ENCODE data around the gene ZNF672.
"Not testable (repeated sequence)": the region's sequence is repeated elsewhere in the genome, so short reads cannot be mapped to it uniquely, and the experiment has no call there.

ZNF672 gene

GRCh38 chr1:248813546-248813945, 24.5 kb upstream of the ZNF672 start:
- no peak for DNase-seq

GRCh38 chr1:248814351-248814750, 23.7 kb upstream of the ZNF672 start:
- DNase-seq = no peak

GRCh38 chr1:248815407-248816034, 22.5 kb upstream of the ZNF672 start:
- DNase-seq = no peak

GRCh38 chr1:248816042-248816851, 21.8 kb upstream of the ZNF672 start:
- DNase-seq = no peak

GRCh38 chr1:248817065-248817464, 21.0 kb upstream of the ZNF672 start:
- DNase-seq = peak; percentile 34

GRCh38 chr1:248818505-248819374, 19.3 kb upstream of the ZNF672 start:
- no peak for DNase-seq

GRCh38 chr1:248820041-248820585, 17.9 kb upstream of the ZNF672 start:
- no peak for DNase-seq

GRCh38 chr1:248821101-248821500, 16.9 kb upstream of the ZNF672 start:
- no peak for DNase-seq

GRCh38 chr1:248821641-248822040, 16.4 kb upstream of the ZNF672 start:
- DNase-seq = no peak

GRCh38 chr1:248822148-248823032, 15.6 kb upstream of the ZNF672 start:
- DNase-seq = no peak

- no peak for DNase-seq
Measured at GRCh38 chr1:248823517-248824001, 14.5 kb upstream of the ZNF672 start.

- no peak for DNase-seq
Measured at GRCh38 chr1:248824301-248824700, 13.7 kb upstream of the ZNF672 start.

GRCh38 chr1:248824701-248825100, 13.3 kb upstream of the ZNF672 start:
- DNase-seq = peak; percentile 5

- DNase-seq = no peak
Measured at GRCh38 chr1:248825136-248825535, 12.9 kb upstream of the ZNF672 start.

GRCh38 chr1:248825573-248825908, 12.5 kb upstream of the ZNF672 start:
- DNase-seq = no peak

GRCh38 chr1:248825909-248826760, 11.9 kb upstream of the ZNF672 start, which contains the start of gene SH3BP5L:
Gene SH3BP5L, minus strand, starts transcription at chr1:248825915. Its CDS starts 980 bp downstream, at chr1:248824935.
- DNase-seq = peak; percentile 92

GRCh38 chr1:248828845-248829244, 9.2 kb upstream of the ZNF672 start:
- DNase-seq = no peak

GRCh38 chr1:248830718-248831017, 7.4 kb upstream of the ZNF672 start:
- not testable (repeated sequence) for DNase-seq

GRCh38 chr1:248831842-248832241, 6.2 kb upstream of the ZNF672 start:
- DNase-seq = no peak

GRCh38 chr1:248834343-248834940, 3.6 kb upstream of the ZNF672 start:
- DNase-seq = peak; percentile 16

Data from CD4-positive, alpha-beta T cell treated with Interleukin-15 for 1 hour (primary cell).